ENCODE results near the gene TLR10.
"Not testable (repeated sequence)": the region's sequence is repeated elsewhere in the genome, so short reads cannot be mapped to it uniquely, and the experiment has no call there.

Gene TLR10

DNA sequence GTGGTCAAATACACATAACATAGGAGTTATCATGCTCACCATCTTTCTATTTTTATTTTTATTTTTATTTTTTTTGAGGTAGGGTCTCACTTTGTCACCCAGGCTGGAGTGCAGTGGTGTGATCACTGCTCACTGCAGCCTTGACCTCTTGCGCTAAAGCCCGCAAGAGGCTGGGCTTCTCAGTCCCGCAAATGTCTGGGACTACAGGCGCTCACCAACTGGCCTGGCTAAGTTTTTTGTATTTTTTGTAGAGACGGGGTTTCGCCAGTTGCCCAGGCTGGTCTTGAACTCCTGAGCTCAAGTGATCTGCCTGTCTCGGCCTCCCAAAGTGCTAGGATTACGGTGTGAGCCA is 295 bp upstream of the TLR10 start:
- H3K9ac ChIP-seq = no peak overlapping the region
- H3K27ac ChIP-seq = no peak overlapping the region
- H3K27me3 ChIP-seq (ENCODE audit: insufficient read depth, low read depth) = no peaks in the 10 kb centered on the region
- H2AFZ ChIP-seq (ENCODE audit: low read depth) = no peak overlapping the region
- TF ChIP-seq, protein P1, sequence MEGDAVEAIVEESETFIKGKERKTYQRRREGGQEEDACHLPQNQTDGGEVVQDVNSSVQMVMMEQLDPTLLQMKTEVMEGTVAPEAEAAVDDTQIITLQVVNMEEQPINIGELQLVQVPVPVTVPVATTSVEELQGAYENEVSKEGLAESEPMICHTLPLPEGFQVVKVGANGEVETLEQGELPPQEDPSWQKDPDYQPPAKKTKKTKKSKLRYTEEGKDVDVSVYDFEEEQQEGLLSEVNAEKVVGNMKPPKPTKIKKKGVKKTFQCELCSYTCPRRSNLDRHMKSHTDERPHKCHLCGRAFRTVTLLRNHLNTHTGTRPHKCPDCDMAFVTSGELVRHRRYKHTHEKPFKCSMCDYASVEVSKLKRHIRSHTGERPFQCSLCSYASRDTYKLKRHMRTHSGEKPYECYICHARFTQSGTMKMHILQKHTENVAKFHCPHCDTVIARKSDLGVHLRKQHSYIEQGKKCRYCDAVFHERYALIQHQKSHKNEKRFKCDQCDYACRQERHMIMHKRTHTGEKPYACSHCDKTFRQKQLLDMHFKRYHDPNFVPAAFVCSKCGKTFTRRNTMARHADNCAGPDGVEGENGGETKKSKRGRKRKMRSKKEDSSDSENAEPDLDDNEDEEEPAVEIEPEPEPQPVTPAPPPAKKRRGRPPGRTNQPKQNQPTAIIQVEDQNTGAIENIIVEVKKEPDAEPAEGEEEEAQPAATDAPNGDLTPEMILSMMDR (conservative IDR thresholded peaks at IDR 0.05; ENCODE audit: low read depth, low read length) = 0 out of 2 replicates have a peak, but pooled peaks have one; percentile 2
- no peak overlapping the region for H3K4me3 ChIP-seq (IDR thresholded peaks at IDR 0.05; ENCODE audit: insufficient read depth, low read depth, low read length)
- H3K4me2 ChIP-seq = no peak overlapping the region
- H3K36me3 ChIP-seq (ENCODE audit: insufficient read depth) = no peaks in the 10 kb centered on the region
- H4K20me1 ChIP-seq (ENCODE audit: insufficient read depth) = no peaks in the 10 kb centered on the region
- H3K4me1 ChIP-seq (ENCODE audit: low read depth, poor library complexity, severe bottlenecking) = no peaks in the 10 kb centered on the region
- H3K79me2 ChIP-seq (ENCODE audit: insufficient read depth, low read depth) = no peaks in the 10 kb centered on the region

DNA sequence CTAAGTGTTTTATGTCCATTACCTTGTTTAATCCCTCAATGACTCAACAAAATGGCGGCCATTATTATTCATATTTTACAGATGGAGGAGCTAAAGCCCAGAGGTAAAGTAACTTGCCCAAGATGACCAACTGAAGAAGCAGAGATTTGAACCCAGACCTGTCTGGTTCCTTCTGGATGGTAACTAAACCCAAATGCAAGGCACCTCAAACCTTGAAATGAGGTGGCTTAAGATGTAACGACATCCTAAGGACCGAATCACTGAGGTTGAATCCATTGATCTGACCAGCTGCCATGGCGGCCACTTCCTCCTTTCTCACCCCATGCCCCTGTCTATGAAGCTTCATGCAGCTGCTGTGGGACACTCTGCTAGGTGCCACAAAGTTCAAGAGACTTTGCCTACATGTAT is 932 bp downstream of the TLR10 start:
- TF ChIP-seq, protein P1 (conservative IDR thresholded peaks at IDR 0.05; ENCODE audit: low read depth, low read length) = no peak
- Histone ChIP-seq H3K79me2 (ENCODE audit: insufficient read depth, low read depth) (no peaks in the 10 kb centered on the region), H4K20me1 (ENCODE audit: insufficient read depth) (no peaks in the 10 kb centered on the region), H3K4me1 (ENCODE audit: low read depth, poor library complexity, severe bottlenecking) (no peaks in the 10 kb centered on the region), H3K27me3 (ENCODE audit: insufficient read depth, low read depth) (no peaks in the 10 kb centered on the region), H3K27ac (no peak overlapping the region), H2AFZ (ENCODE audit: low read depth) (no peak overlapping the region), H3K36me3 (ENCODE audit: insufficient read depth) (no peaks in the 10 kb centered on the region), H3K9ac (no peak overlapping the region), H3K4me2 (no peak overlapping the region), H3K4me3 (IDR thresholded peaks at IDR 0.05; ENCODE audit: insufficient read depth, low read depth, low read length) (no peak overlapping the region)

DNA sequence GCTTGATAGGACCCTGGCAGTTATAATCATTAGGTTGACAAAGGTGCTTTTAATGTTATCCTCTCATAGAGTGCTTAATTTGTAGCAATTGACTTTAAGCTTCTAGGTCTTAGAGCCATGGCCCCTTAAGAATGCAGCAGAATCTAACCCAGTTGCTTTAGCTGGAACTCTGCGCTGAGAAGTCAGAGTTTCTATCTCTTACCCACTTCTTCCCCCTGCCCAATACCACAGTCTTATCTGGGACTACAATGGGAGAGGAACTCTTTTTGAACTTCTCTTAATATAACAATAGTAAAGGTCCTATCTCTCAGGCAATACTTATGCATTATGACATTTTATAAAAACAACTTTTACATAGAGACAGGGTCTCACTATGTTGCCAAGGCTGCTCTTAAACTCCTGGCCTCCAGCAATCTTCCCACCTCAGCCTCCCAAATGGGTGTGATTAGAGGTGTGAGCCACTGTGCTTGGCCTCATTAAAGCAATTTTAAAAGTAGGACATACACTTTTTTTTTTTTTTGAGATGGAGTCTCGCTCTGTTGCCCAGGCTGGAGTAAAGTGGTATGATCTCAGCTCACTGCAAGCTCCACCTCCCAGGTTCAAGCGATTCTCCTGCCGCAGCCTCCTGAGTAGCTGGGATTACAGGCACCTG is 1.8 kb downstream of the TLR10 start:
- Histone ChIP-seq H2AFZ (ENCODE audit: low read depth) (no peak overlapping the region), H4K20me1 (ENCODE audit: insufficient read depth) (no peaks in the 10 kb centered on the region), H3K79me2 (ENCODE audit: insufficient read depth, low read depth) (no peaks in the 10 kb centered on the region), H3K4me3 (IDR thresholded peaks at IDR 0.05; ENCODE audit: insufficient read depth, low read depth, low read length) (no peak overlapping the region), H3K27ac (no peak overlapping the region), H3K27me3 (ENCODE audit: insufficient read depth, low read depth) (no peaks in the 10 kb centered on the region), H3K36me3 (ENCODE audit: insufficient read depth) (no peaks in the 10 kb centered on the region), H3K4me2 (no peak overlapping the region), H3K9ac (no peak overlapping the region), H3K4me1 (ENCODE audit: low read depth, poor library complexity, severe bottlenecking) (no peaks in the 10 kb centered on the region)
- TF ChIP-seq, protein P1 (conservative IDR thresholded peaks at IDR 0.05; ENCODE audit: low read depth, low read length) = no peak

DNA sequence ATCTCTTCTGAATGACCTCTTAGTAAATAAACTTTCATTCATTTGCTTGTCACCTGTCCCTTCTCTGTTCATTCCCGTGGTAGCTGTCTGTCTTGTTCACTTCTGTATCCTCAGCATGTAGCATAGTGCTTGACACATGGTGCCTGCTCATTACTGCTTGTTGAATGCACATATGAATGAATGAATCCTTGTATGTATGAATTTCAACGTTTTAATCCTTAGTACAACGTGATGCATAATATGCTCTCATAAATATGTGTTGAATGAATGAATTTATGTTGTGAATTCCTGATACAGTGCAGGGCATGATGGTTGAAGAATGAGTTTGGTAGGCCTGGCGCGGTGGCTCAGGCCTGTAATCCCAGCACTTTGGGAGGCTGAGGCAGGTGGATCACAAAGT is 3.0 kb downstream of the TLR10 start:
- H2AFZ ChIP-seq (ENCODE audit: low read depth) = no peak overlapping the region
- H4K20me1 ChIP-seq (ENCODE audit: insufficient read depth) = no peaks in the 10 kb centered on the region
- no peaks in the 10 kb centered on the region for H3K4me1 ChIP-seq (ENCODE audit: low read depth, poor library complexity, severe bottlenecking)
- H3K27ac ChIP-seq = no peak overlapping the region
- no peaks in the 10 kb centered on the region for H3K36me3 ChIP-seq (ENCODE audit: insufficient read depth)
- no peaks in the 10 kb centered on the region for H3K79me2 ChIP-seq (ENCODE audit: insufficient read depth, low read depth)
- TF ChIP-seq, protein P1 (conservative IDR thresholded peaks at IDR 0.05; ENCODE audit: low read depth, low read length) = no peak
- no peak overlapping the region for H3K4me3 ChIP-seq (IDR thresholded peaks at IDR 0.05; ENCODE audit: insufficient read depth, low read depth, low read length)
- H3K9ac ChIP-seq = no peak overlapping the region
- no peak overlapping the region for H3K4me2 ChIP-seq
- no peaks in the 10 kb centered on the region for H3K27me3 ChIP-seq (ENCODE audit: insufficient read depth, low read depth)

DNA sequence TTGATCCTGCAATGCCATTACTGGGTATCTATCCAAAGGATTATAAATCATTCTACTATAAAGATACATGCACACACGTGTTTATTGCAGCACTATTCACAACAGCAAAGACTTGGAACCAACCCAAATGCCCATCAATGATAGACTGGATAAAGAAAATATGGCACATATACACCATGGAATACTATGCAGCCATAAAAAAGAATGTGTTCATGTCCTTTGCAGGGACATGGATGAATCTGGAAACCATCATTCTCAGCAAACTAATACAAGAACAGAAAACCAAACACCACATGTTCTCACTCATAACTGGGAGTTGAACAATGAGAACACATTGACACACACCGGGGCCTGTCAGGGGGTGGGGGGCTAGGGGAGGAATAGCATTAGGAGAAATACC is 4.9 kb downstream of the TLR10 start:
- not testable (repeated sequence) for H3K4me1 ChIP-seq (ENCODE audit: low read depth, poor library complexity, severe bottlenecking); H3K4me2 ChIP-seq; H3K4me3 ChIP-seq (IDR thresholded peaks at IDR 0.05; ENCODE audit: insufficient read depth, low read depth, low read length); H3K9ac ChIP-seq; H3K27me3 ChIP-seq (ENCODE audit: insufficient read depth, low read depth); H3K36me3 ChIP-seq (ENCODE audit: insufficient read depth); H4K20me1 ChIP-seq (ENCODE audit: insufficient read depth); H3K27ac ChIP-seq; H2AFZ ChIP-seq (ENCODE audit: low read depth); H3K79me2 ChIP-seq (ENCODE audit: insufficient read depth, low read depth)

Data from KMS-11 (cell line).